Measurements from ENCODE around the gene HERPUD2. TPM values are rescaled to one million over a fixed set of nuclear protein-coding genes. Genes with fewer than 3 reads are reported as not detected.

HERPUD2 gene
- total RNA-seq, 4 donors from 2014 or later = 17.6 to 118 (median 37.7) TPM

DNA sequence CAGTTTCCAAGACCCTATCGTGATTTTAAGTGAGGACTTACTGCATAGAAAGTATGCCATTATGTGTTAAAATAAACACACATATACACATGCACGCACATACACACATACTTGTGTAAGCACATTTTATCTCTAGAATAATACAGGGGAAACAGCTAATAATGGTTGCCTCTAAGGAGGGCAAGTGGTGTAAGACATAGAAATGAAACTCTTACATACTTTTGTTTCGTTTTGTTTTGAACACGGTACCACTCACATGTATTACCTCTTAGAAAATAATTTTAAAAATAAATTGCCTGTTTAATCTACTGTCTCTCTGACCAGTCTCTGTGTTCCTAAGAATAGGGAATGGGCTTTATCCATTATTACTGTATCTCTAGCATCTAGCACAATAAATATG lies 49.2 kb downstream of the HERPUD2 start:
- in situ Hi-C loops (cut with MboI; ENCODE audit: low pct_ligation_motif_present in 1 of 4, low pct_unique_long_range_greater_than_20kb in 1 of 4, low sequenced_read_pairs in 3 of 4) (no loop called here), intact Hi-C loops (cut with DNase I; ENCODE audit: low total_unique reads) (no loop called here)
- H3K27me3 ChIP-seq = no peaks in the 10 kb centered on the region
- H3K9me3 ChIP-seq = no peaks in the 10 kb centered on the region
- no peak overlapping the region for H3K4me3 ChIP-seq
- no peak overlapping the region for H3K27ac ChIP-seq
- TF ChIP-seq, protein P1, sequence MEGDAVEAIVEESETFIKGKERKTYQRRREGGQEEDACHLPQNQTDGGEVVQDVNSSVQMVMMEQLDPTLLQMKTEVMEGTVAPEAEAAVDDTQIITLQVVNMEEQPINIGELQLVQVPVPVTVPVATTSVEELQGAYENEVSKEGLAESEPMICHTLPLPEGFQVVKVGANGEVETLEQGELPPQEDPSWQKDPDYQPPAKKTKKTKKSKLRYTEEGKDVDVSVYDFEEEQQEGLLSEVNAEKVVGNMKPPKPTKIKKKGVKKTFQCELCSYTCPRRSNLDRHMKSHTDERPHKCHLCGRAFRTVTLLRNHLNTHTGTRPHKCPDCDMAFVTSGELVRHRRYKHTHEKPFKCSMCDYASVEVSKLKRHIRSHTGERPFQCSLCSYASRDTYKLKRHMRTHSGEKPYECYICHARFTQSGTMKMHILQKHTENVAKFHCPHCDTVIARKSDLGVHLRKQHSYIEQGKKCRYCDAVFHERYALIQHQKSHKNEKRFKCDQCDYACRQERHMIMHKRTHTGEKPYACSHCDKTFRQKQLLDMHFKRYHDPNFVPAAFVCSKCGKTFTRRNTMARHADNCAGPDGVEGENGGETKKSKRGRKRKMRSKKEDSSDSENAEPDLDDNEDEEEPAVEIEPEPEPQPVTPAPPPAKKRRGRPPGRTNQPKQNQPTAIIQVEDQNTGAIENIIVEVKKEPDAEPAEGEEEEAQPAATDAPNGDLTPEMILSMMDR (IDR thresholded peaks at IDR 0.05) = no peak
- no peak for TF ChIP-seq POLR2AphosphoS5 (IDR thresholded peaks at IDR 0.05)
- no peak for TF ChIP-seq EP300 (IDR thresholded peaks at IDR 0.05; ENCODE audit: low read depth)
- TF ChIP-seq POLR2A (IDR thresholded peaks at IDR 0.05) = no peak
- no peak for DNase-seq
- H3K36me3 ChIP-seq = no peaks in the 10 kb centered on the region
- WGBS, 2 donors (ENCODE audit: low coverage in 1 of 2) = 81 to 91% methylated on average over 4 of the region's 4 CpGs
- peaks cover 12 to 48% (median 17%) of the 10 kb centered on the region in 4 donors for H3K4me1 ChIP-seq

DNA sequence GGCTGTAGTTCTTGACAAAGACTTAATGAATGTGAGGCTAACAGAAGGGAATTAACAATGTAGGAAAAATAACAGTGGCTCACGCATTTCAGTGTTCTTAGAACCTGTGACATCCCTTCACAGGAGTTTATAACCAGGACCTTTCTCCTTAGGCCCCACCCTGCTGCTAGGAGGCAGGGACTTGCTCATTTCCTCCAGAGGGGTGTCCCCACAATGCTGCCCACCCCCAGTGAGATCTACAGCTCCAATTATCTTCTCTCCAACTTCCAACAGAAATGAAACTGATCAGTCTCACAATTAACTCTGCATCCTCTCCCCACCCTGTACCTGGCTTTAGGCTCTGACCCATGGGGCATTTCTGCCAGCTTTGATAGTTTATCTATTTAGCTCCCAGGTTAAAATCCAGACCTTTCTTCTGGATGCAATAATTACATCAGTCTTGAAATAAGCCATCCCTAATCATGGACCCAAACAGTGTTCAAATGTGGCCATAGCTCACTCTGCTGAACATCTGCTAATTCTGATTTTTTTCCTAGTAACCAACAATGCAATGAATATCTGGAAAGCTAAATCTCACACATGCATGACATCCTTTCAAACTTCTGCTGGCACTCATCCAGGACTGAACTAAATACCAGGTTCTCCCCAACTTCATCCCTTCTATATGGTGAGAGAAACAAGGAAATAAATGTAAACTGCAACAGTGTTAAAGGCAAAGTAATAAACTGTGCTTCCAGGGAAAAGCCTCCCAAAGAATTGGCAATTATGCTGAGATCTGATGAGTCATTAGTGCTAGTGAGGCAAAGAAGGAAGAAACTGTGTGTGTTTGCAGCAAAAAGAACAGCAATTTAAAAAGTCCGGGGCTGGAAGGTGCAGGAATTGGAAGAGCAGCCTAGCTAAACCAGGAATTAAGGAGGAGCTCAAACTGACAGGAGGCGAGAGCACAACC lies 64.6 kb downstream of the HERPUD2 start:
- Histone ChIP-seq H3K4me3 (no peak overlapping the region), H3K9me3 (no peaks in the 10 kb centered on the region), H3K27ac (no peak overlapping the region), H3K27me3 (no peaks in the 10 kb centered on the region), H3K4me1 (peaks cover 0 to 7% (median 3%) of the 10 kb centered on the region in 4 donors), H3K36me3 (peaks cover 0 to 27% (median 13%) of the 10 kb centered on the region in 4 donors)
- 50 to 65% methylated on average over 2 to 3 of the region's 3 CpGs for WGBS, 2 donors (ENCODE audit: low coverage in 1 of 2)
- TF ChIP-seq, protein P1 (IDR thresholded peaks at IDR 0.05) = no peak
- TF ChIP-seq POLR2AphosphoS5 (IDR thresholded peaks at IDR 0.05) (peak in 1 of 3 donors; percentile 4), POLR2A (IDR thresholded peaks at IDR 0.05) (no peak), EP300 (IDR thresholded peaks at IDR 0.05; ENCODE audit: low read depth) (no peak)
- intact Hi-C loops (cut with DNase I; ENCODE audit: low total_unique reads) = no loop called here
- in situ Hi-C loops (cut with MboI; ENCODE audit: low pct_ligation_motif_present in 1 of 4, low pct_unique_long_range_greater_than_20kb in 1 of 4, low sequenced_read_pairs in 3 of 4) = no loop called here
- DNase-seq = no peak

DNA sequence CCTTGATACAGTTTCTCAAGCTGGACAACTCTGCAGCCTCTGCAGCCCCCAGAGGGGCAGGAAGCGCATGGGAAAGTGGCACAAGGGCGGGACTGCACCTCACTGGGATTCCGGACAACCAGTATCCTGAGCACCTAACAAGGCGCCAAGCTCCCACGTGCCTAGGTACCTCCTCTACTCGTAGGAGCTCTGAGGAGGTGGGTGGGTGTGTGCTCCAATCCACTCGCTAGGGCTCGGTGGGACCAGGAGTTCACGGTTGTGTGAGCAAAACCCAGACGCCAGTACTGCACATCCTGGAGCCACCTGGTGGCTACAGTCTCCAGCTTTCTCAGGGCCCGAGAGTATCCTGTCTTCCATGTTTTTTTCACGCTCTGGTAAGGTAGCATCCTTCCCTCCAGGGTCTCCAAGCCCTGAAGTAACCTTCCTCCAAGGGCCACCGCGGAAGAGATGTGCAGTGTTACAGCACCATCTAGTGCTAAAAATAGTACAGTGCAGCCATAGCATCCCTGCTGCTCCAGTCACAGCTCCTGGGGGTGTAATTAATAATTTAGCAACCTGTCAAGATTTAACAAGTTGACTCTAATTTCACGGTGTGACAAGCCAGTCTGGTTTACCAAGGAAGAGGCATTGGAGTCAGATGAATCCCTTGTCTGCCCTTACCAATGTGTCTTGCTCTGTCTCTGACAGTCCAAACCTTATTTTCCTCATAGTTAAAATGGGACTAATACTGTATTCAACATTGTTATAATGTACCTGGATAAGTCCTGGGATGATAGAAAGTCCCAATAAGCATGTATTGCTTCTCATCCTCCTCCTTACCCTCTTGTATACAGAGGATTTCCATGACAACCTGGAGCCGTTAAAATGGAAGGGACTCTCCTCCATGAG lies 70.4 kb downstream of the HERPUD2 start:
- in situ Hi-C loops (cut with MboI; ENCODE audit: low pct_ligation_motif_present in 1 of 4, low pct_unique_long_range_greater_than_20kb in 1 of 4, low sequenced_read_pairs in 3 of 4) (loop anchor here in 1 of 4 donors (10.0 kb wide), 1 partner anchor 200 kb away; no protein-coding TSS in a partner anchor), intact Hi-C loops (cut with DNase I; ENCODE audit: low total_unique reads) (no loop called here)
- Histone ChIP-seq H3K36me3 (no peaks in the 10 kb centered on the region), H3K4me3 (no peak overlapping the region), H3K9me3 (no peaks in the 10 kb centered on the region), H3K27me3 (no peaks in the 10 kb centered on the region), H3K4me1 (peaks cover 0 to 3% (median 2%) of the 10 kb centered on the region in 4 donors), H3K27ac (no peak overlapping the region)
- no peak for DNase-seq
- WGBS, 2 donors (ENCODE audit: low coverage in 1 of 2) = 38% methylated on average over 2 to 12 of the region's 16 CpGs
- no peak for TF ChIP-seq POLR2A (IDR thresholded peaks at IDR 0.05)
- no peak for TF ChIP-seq POLR2AphosphoS5 (IDR thresholded peaks at IDR 0.05)
- TF ChIP-seq, protein P1 (IDR thresholded peaks at IDR 0.05) = peak; percentile 69 to 79 (median 76)

DNA sequence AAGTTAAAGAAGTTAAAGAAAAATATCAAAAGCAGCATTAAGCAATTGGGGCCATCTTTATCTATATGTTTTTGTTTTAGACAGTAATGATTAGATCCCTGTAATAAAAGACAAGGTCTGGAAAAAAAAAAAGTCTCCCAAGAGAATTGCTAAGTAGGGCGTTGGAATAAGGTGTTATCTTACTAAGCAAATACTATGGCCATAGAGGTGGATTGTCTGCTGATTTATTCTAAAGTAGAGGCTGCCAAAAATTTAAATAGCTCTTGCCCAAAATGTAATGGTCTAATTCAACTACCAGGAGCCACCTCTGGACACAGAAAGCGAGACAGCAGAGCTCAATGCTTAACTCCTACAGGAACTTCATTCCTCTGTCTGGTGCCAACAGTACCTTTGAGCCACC lies 71.6 kb downstream of the HERPUD2 start:
- H3K4me3 ChIP-seq = no peak overlapping the region
- no peaks in the 10 kb centered on the region for H3K27me3 ChIP-seq
- 35 to 48% methylated on average over 2 of the region's 2 CpGs for WGBS, 2 donors (ENCODE audit: low coverage in 1 of 2)
- intact Hi-C loops (cut with DNase I; ENCODE audit: low total_unique reads) = no loop called here
- no peak for TF ChIP-seq EP300 (IDR thresholded peaks at IDR 0.05; ENCODE audit: low read depth)
- TF ChIP-seq, protein P1 (IDR thresholded peaks at IDR 0.05) = no peak
- TF ChIP-seq POLR2A (IDR thresholded peaks at IDR 0.05) = no peak
- no peak for TF ChIP-seq POLR2AphosphoS5 (IDR thresholded peaks at IDR 0.05)
- no peak overlapping the region for H3K27ac ChIP-seq
- H3K36me3 ChIP-seq = no peaks in the 10 kb centered on the region
- peaks cover 0 to 3% (median 2%) of the 10 kb centered on the region in 4 donors for H3K4me1 ChIP-seq
- no peak for DNase-seq
- in situ Hi-C loops (cut with MboI; ENCODE audit: low pct_ligation_motif_present in 1 of 4, low pct_unique_long_range_greater_than_20kb in 1 of 4, low sequenced_read_pairs in 3 of 4) = loop anchor here in 1 of 4 donors (10.0 kb wide), 1 partner anchor 199 kb away; no protein-coding TSS in a partner anchor
- H3K9me3 ChIP-seq = no peaks in the 10 kb centered on the region

Data from transverse colon (tissue), 4 donors.